Measurements from ENCODE around the gene EPM2A.

EPM2A gene

DNA sequence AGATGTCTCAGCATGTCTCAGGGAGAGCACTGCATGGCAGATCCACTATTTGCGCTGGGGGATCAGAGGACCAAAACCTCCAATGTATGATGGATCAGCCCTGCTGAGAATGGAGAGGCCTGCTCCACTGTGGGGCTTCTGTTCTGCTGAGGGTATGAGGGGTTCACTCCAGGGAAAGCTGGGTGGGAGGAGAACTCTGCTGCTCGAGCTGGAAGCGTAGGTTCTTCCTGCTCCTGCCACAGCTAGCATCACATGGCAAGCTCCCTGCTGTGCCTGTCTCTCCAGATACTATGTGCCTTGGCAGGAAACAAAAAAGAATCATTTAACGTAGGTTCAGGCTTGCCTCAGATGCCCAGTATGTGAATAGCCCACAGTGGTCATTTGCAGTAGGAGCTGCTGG lies 105.8 kb downstream of the EPM2A start:
- no peak overlapping the region for H3K4me3 Mint-ChIP-seq
- no peak for ATAC-seq
- H3K36me3 Mint-ChIP-seq (ENCODE audit: low read depth) = peaks cover 3% of the 10 kb centered on the region
- peaks cover 4% of the 10 kb centered on the region for H3K4me1 Mint-ChIP-seq
- H3K27me3 Mint-ChIP-seq = no peaks in the 10 kb centered on the region
- H3K9me3 Mint-ChIP-seq = no peaks in the 10 kb centered on the region
- no peak overlapping the region for H3K27ac Mint-ChIP-seq
- no peak for DNase-seq

DNA sequence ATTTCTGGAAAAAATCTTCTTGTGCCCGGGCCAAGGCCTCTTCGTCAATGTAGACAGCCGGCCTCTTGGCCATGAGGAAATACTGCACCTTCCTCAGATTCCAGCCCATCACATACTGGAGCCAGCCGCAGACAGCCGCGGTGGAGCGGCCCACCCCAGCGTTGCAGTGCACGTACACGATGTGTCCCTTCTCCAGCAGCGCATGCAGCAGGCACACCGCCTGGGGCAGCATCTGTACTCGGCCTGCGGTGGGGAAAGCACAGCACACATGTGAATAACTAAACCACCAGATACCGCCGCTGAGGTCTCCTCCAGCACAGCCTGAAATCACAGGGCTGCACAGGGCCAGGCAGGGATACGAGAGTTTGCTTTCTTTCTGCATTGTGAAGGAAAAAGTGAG lies 107.9 kb downstream of the EPM2A start:
- Mint-ChIP-seq H3K27me3 (no peaks in the 10 kb centered on the region), H3K4me3 (no peak overlapping the region), H3K9me3 (no peaks in the 10 kb centered on the region), H3K27ac (no peak overlapping the region), H3K36me3 (ENCODE audit: low read depth) (peaks cover 3% of the 10 kb centered on the region), H3K4me1 (no peaks in the 10 kb centered on the region)
- no peak for ATAC-seq
- no peak for DNase-seq

DNA sequence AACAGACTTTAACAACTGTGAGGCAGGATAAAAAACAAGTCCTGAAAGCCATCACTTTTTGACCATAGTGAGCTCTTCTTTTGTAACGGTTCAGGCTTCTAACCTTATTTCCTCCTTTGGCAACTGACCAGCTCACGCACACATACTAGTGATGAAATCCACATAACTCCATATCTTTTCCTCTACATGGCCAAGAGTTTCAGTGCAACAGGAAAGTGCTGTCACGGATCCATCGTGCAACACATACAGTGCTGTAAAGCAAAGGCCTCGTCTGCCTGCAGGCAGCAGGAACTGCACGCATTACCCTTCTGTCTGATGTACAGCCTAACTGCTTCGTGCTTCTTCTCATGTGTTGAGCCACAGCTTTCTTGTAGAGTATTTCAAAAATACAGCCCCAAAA lies 108.5 kb downstream of the EPM2A start:
- DNase-seq = no peak
- no peak overlapping the region for H3K27ac Mint-ChIP-seq
- no peak for ATAC-seq
- H3K27me3 Mint-ChIP-seq = no peaks in the 10 kb centered on the region
- H3K9me3 Mint-ChIP-seq = no peaks in the 10 kb centered on the region
- no peak overlapping the region for H3K4me3 Mint-ChIP-seq
- no peaks in the 10 kb centered on the region for H3K4me1 Mint-ChIP-seq
- H3K36me3 Mint-ChIP-seq (ENCODE audit: low read depth) = peaks cover 3% of the 10 kb centered on the region

DNA sequence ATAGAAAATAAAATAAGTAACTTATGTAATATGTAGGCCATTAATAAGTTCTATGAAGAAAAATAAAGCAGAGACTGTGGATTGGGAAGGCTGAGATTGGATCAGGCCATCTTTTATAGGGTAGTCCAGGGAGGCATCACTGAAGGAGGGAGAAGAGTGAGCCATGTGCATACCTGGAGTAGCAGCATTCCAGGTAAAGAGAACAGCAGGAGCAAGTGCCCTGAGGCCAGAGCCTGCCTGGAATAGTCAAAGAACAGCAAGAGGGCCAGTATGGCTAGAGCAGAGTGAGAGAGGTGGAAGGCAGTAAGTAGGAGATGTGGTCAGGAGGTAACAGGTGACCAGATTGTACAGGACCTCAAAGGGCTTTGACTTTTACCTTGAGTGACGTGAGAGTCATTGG lies 112.1 kb downstream of the EPM2A start:
- Mint-ChIP-seq H3K36me3 (ENCODE audit: low read depth) (peaks cover 3% of the 10 kb centered on the region), H3K4me3 (no peak overlapping the region), H3K4me1 (no peaks in the 10 kb centered on the region), H3K9me3 (peaks cover 13% of the 10 kb centered on the region), H3K27ac (no peak overlapping the region), H3K27me3 (no peaks in the 10 kb centered on the region)
- ATAC-seq = no peak
- no peak for DNase-seq

DNA sequence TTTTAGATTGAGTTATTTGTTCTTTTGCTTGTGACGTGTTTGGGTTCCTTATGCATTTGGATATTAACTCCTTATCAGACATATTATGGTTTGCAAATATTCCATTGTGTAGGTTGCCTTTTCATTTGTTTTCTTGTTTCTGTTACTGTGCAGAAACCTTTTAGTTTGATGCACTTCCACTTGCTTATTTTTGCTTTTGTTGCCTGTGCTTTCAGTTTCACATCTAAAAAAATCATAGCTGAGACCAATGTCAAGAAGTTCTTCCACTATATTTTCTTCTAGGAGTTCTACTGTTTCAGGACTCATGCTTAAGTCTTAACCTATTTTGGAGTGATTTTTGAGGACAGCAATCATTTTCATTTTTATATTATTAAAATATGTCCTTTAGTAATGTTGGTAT lies 113.5 kb downstream of the EPM2A start:
- Mint-ChIP-seq H3K27ac (no peak overlapping the region), H3K36me3 (ENCODE audit: low read depth) (no peaks in the 10 kb centered on the region), H3K9me3 (peaks cover 17% of the 10 kb centered on the region), H3K27me3 (no peaks in the 10 kb centered on the region), H3K4me3 (no peak overlapping the region), H3K4me1 (no peaks in the 10 kb centered on the region)
- ATAC-seq = no peak
- no peak for DNase-seq

DNA sequence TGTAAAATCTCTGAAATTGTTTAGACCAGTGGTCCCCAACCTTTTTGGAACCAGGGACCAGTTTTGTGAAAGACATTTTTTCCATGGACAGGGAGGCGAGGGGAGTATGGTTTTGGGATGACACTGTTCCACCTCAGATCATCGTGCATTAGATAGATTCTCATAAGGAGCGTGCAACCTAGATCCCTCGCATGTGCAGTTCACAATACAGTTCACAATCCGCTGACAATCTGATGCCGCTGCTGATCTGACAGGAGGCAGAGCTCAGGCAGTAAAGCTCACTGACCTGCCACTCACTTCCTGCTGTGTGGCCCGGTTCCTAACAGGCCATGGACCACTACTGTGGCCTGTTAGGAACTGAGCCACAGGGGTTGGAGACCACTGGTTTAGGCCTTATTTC lies 115.2 kb downstream of the EPM2A start:
- Mint-ChIP-seq H3K4me1 (no peaks in the 10 kb centered on the region), H3K27me3 (no peaks in the 10 kb centered on the region), H3K4me3 (no peak overlapping the region), H3K9me3 (peaks cover 23% of the 10 kb centered on the region), H3K27ac (no peak overlapping the region), H3K36me3 (ENCODE audit: low read depth) (no peaks in the 10 kb centered on the region)
- ATAC-seq (no peak), DNase-seq (no peak)

DNA sequence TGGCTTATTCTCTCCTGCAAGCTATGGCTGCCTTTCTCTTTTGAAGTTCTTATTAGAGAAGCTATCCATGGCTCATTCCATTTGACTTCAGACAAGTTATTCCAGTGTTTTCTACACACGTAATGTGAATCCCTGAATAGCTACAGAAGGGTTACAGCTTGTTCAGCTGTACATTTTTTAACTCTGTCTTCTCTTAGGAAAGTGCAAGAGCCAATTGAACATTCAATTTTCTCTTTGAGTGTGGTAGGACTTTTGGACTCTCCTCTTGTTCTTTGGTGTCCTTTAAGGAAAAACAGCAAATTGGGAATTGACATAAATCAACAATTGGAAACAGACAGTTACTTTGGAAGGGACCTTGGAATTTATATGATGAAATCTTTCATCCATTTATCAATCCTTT lies 125.8 kb downstream of the EPM2A start:
- Mint-ChIP-seq H3K4me1 (no peaks in the 10 kb centered on the region), H3K36me3 (ENCODE audit: low read depth) (no peaks in the 10 kb centered on the region), H3K4me3 (no peak overlapping the region), H3K27me3 (peaks cover 3% of the 10 kb centered on the region), H3K9me3 (no peaks in the 10 kb centered on the region), H3K27ac (no peak overlapping the region)
- no peak for ATAC-seq
- DNase-seq = no peak

DNA sequence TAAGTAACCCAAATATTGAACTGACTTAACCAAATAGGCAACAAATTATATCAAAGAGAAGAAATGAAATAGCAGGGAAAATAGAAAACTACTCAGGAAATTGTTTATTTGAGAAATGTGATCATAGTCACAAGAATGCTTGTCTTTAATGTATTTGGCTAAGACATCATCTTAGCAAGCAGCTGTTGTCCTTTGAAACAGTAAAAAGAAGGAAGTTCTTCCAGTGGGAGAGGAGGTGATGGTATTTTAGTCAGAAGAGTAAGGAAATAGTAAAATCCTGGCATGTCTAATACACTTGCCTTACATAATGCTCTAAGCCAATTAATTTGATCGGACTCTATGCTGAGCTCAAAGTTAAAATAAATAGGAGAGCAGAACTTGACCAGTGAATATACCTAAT lies 126.5 kb downstream of the EPM2A start:
- Mint-ChIP-seq H3K4me3 (no peak overlapping the region), H3K36me3 (ENCODE audit: low read depth) (no peaks in the 10 kb centered on the region), H3K4me1 (no peaks in the 10 kb centered on the region), H3K27me3 (peaks cover 3% of the 10 kb centered on the region), H3K27ac (no peak overlapping the region), H3K9me3 (no peaks in the 10 kb centered on the region)
- ATAC-seq (no peak), DNase-seq (no peak)

DNA sequence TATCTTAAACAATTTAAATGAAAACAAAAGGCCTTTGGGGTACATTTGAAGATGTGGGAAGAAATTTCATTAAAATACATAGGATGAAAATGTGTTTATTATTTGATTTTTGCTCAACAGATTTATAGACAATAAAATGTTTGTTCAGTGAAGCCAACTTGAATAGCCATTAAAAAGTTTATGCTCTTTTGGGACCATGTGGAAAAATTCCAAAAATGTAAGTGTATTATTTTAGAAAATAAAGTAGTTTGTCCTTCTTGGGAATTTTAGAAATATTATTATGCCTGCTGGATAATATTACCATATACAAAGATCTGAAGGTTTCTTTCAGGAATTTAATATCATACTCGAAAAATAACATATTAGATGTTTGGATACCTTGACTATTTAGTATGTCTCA lies 131.3 kb downstream of the EPM2A start:
- H3K27ac Mint-ChIP-seq = no peak overlapping the region
- no peaks in the 10 kb centered on the region for H3K27me3 Mint-ChIP-seq
- no peaks in the 10 kb centered on the region for H3K9me3 Mint-ChIP-seq
- no peaks in the 10 kb centered on the region for H3K36me3 Mint-ChIP-seq (ENCODE audit: low read depth)
- no peak for ATAC-seq
- no peak overlapping the region for H3K4me3 Mint-ChIP-seq
- no peak for DNase-seq
- H3K4me1 Mint-ChIP-seq = no peaks in the 10 kb centered on the region

DNA sequence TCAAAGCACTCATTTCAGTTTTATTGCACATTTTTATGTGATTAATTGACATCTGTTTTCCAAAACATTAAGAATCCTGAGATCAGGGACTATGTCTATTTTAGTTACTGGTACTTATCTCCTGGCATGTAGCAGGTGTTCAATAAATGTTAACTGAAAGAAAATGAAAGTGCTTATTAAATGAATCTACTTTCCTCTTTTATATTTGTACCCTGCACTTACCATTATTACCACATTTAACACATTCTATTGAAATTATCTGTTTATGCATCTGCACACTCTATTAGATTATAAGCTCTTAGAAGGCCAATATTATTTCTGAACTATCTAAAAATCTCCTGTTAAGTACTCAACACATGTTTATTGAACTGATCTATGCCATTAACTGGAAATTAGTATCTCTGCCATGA lies 131.9 kb downstream of the EPM2A start:
- ATAC-seq (no peak), DNase-seq (no peak)
- no peaks in the 10 kb centered on the region for H3K9me3 Mint-ChIP-seq
- no peak overlapping the region for H3K4me3 Mint-ChIP-seq
- H3K4me1 Mint-ChIP-seq = no peaks in the 10 kb centered on the region
- no peak overlapping the region for H3K27ac Mint-ChIP-seq
- H3K36me3 Mint-ChIP-seq (ENCODE audit: low read depth) = no peaks in the 10 kb centered on the region
- H3K27me3 Mint-ChIP-seq = no peaks in the 10 kb centered on the region

DNA sequence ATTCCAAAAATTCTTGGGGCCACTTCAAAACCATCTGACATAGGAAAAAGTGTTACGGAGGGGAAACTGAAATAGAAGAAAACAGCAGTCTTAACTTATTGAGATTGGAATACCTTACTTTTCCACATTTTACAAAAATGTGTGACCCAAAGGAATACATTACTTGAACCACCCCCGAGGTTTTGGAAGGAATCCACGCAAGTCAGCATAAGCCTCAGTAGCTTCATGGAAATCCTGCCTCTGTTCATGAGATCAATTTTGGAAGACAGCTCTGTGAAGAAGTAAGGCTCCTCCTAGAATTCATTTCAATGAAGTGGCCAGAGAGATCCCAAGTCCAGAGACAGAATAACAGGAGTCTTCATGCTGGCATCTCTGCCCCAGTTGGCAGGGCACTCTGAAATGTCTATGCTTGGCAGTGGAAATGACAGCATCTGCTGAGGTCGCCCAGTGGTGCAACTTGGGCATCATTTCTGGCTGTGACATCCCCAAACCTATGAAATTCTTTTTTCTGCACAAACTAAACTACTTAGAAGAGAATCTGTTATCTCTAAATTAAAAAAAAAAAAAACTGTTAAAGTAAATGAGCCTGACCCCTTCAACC lies 132.5 kb downstream of the EPM2A start:
- H3K27me3 Mint-ChIP-seq = no peaks in the 10 kb centered on the region
- H3K9me3 Mint-ChIP-seq = no peaks in the 10 kb centered on the region
- ATAC-seq = no peak
- H3K27ac Mint-ChIP-seq = no peak overlapping the region
- no peak overlapping the region for H3K4me3 Mint-ChIP-seq
- DNase-seq = no peak
- no peaks in the 10 kb centered on the region for H3K4me1 Mint-ChIP-seq
- no peaks in the 10 kb centered on the region for H3K36me3 Mint-ChIP-seq (ENCODE audit: low read depth)

DNA sequence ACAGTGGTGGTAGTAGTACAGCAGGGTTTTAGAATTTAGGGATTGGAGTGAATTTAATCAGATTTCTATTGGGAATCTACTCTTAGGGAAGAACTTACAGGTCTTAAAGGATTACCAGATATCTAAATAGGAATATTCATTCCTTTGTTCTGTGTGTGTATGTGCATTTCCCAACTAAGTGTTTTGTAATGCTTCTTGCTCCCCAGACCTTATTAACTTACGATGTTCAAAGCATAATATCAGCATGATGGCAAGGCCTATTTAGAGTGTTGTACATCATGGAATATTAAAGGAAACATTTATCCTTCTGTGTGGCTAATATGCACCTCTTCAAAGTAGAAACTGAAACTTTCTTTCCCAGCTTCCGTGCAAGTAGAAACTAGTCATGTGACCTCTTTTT lies 133.9 kb downstream of the EPM2A start:
- H3K4me3 Mint-ChIP-seq = no peak overlapping the region
- no peak for ATAC-seq
- no peaks in the 10 kb centered on the region for H3K9me3 Mint-ChIP-seq
- H3K27me3 Mint-ChIP-seq = no peaks in the 10 kb centered on the region
- DNase-seq = no peak
- H3K4me1 Mint-ChIP-seq = no peaks in the 10 kb centered on the region
- no peak overlapping the region for H3K27ac Mint-ChIP-seq
- no peaks in the 10 kb centered on the region for H3K36me3 Mint-ChIP-seq (ENCODE audit: low read depth)

DNA sequence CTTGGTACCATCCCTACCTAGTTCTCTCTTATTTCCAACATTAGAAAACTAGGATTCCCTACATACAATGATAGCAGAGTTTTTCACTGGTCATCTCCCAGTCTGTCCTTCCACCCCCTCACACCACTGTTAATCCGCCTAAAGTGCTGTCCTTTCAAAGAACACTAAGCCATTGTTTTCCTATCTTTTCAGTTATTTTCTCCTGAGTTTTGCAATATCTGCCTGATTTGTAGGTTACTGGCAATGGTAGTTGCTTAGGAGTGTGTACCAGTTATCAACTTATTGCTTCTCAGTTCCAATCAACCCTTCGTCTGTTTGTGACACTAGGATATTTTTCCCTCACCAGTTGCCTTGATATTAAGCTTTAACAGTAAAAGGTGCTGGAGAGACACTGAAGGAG lies 135.0 kb downstream of the EPM2A start:
- no peak for DNase-seq
- Mint-ChIP-seq H3K36me3 (ENCODE audit: low read depth) (no peaks in the 10 kb centered on the region), H3K27ac (no peak overlapping the region), H3K4me3 (no peak overlapping the region), H3K9me3 (no peaks in the 10 kb centered on the region), H3K27me3 (no peaks in the 10 kb centered on the region), H3K4me1 (no peaks in the 10 kb centered on the region)
- ATAC-seq = no peak

DNA sequence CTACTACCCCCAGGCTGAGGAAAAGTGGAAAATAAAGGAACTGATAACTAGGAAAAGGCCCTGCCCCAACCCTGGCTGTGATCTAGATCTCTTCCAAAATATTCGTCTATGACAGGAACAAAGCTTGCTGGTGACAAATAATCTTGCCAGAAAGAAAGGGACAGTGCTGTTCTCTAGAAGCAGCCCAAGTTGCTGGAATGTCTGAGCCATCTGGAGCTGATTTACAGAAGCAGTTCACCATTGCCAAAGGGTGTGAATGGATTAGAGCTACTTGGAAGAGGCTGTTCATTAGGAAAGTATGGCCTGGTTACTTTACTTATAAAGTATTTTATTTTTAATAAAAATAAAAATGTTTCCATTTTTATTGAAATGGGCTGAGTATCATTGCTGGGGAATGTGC lies 146.3 kb downstream of the EPM2A start:
- DNase-seq = no peak
- no peak overlapping the region for H3K4me3 Mint-ChIP-seq

DNA sequence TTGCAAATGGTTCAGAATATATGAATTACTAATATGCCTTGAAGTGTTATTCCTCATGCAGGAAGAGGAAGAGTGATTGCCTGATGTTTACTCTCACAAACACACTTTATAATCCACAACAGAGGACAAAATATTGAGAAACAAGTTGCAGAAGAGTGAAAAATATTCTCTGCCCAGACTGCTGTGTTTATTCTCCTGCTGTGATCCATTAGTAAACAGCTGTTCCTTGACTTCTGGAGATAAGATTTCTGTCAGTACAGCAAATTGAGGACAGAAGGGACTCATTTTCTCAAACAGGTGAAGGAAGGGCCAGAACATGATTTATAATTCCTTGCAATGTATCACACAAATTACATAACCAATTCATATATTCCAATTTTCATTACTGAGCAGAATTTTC lies 148.0 kb downstream of the EPM2A start:
- Mint-ChIP-seq H3K36me3 (ENCODE audit: low read depth) (no peaks in the 10 kb centered on the region), H3K27ac (no peak overlapping the region), H3K4me3 (no peak overlapping the region), H3K9me3 (no peaks in the 10 kb centered on the region), H3K27me3 (no peaks in the 10 kb centered on the region), H3K4me1 (no peaks in the 10 kb centered on the region)
- DNase-seq (no peak), ATAC-seq (no peak)

More for the DNA sequence above, 146.3 kb downstream of the EPM2A start:
- Mint-ChIP-seq H3K27me3 (no peaks in the 10 kb centered on the region), H3K36me3 (ENCODE audit: low read depth) (no peaks in the 10 kb centered on the region), H3K4me1 (no peaks in the 10 kb centered on the region), H3K9me3 (no peaks in the 10 kb centered on the region), H3K27ac (no peak overlapping the region)
- ATAC-seq = no peak

DNA sequence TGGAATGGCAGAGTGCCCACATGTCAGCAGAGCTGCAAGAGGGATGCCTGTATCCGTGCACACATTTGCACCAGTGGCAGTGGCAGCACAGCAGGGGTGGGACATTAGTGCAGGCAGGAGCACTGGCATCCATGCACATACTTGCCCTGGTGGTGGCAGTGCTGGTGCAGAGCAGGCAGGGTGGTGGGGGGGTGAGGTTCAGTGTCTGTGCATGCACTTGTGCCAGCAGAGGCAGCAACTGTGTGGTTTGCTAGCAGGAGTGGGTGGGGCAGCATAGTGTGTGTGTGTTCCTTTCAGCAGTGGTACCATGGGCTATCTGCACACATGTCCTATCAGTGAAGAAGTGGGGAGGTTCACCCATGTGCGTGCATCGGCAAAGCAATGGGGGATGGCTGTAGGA lies 151.6 kb downstream of the EPM2A start:
- H3K9me3 Mint-ChIP-seq = peaks cover 7% of the 10 kb centered on the region

More for the DNA sequence above, 151.6 kb downstream of the EPM2A start:
- no peak for DNase-seq
- H3K36me3 Mint-ChIP-seq (ENCODE audit: low read depth) = no peaks in the 10 kb centered on the region
- no peak overlapping the region for H3K27ac Mint-ChIP-seq
- ATAC-seq = no peak
- no peak overlapping the region for H3K4me3 Mint-ChIP-seq
- H3K27me3 Mint-ChIP-seq = no peaks in the 10 kb centered on the region
- H3K4me1 Mint-ChIP-seq = no peaks in the 10 kb centered on the region
